Measurements from ENCODE around the gene PROX1. TPM values are rescaled to one million over a fixed set of nuclear protein-coding genes. Genes with fewer than 3 reads are reported as not detected.
A peak's percentile ranks its signal among the peaks of the same experiment; 100 is the strongest.

PROX1 gene
- total and polyA plus RNA-seq, 11 donors: 6.9 to 145 (median 64.4) TPM

- no peaks in the 10 kb centered on the region for H3K27me3 ChIP-seq
- H3K4me1 ChIP-seq: peaks cover 0 to 44% (median 11%) of the 10 kb centered on the region in 12 donors
- ATAC-seq (no peak), DNase-seq (no peak)
- no peaks in the 10 kb centered on the region for H3K9me3 ChIP-seq
- TF ChIP-seq POLR2A (IDR thresholded peaks at IDR 0.05): no peak
- TF ChIP-seq CTCF (IDR thresholded peaks at IDR 0.05): no peak
- no peak overlapping the region for H3K4me3 ChIP-seq
- intact Hi-C loops (cut with DNase I): no loop called here
- H3K27ac ChIP-seq: no peak overlapping the region
- peaks cover 0 to 5% (median 0%) of the 10 kb centered on the region in 9 donors for H3K36me3 ChIP-seq
- 88 to 92% (median 89%) methylated on average over 4 of the region's 4 CpGs for WGBS, 4 donors
These were observed 17.0 kb downstream of the PROX1 start for GRCh38 chr1:214004795-214005194.

DNA sequence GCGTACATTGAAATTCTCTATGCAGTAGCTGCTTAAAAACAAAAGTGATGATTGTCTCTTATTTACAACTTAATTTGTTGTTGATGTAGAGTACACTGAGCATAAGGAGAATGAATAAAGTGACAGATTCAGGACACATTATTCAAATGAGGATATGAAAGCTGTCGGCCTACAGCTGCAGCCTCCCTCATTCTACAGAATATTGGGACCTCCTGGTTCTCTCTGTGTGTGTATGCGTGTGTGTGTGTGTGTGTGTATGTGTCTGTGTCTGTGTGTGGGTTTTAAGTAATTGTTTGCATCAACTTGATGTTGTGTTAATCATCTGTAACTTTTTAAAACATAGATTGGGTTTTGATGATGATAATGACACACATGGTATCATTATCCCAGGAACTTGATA is 17.9 kb downstream of the PROX1 start:
- 84 to 88% (median 86%) methylated on average over 3 of the region's 3 CpGs for WGBS, 4 donors
- H3K36me3 ChIP-seq: peaks cover 0 to 5% (median 0%) of the 10 kb centered on the region in 9 donors
- no peaks in the 10 kb centered on the region for H3K9me3 ChIP-seq
- intact Hi-C loops (cut with DNase I): no loop called here
- no peak overlapping the region for H3K4me3 ChIP-seq
- H3K4me1 ChIP-seq: peaks cover 0 to 49% (median 11%) of the 10 kb centered on the region in 12 donors
- H3K27ac ChIP-seq: no peak overlapping the region
- TF ChIP-seq POLR2A (IDR thresholded peaks at IDR 0.05): no peak
- no peak for TF ChIP-seq CTCF (IDR thresholded peaks at IDR 0.05)
- ATAC-seq (no peak), DNase-seq (no peak)
- H3K27me3 ChIP-seq: no peaks in the 10 kb centered on the region

DNA sequence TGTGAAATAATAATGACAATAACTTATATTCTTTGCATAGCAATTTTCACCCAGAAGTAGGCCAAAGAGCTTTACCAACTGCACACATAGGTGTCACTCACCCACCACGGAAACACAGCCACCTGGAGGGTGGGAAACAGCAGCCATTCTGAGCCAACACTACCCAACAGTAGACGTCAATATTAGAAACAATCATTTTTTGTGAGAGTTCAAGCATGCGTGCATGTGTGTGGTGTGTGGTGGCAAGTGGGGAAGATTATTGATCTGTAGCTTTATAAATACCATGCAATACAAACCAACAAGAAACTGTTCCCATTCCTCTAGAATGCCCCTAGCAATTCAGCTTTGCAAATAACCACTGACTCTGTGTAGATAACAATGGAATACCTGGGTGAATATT is 19.1 kb downstream of the PROX1 start:
- WGBS, 4 donors: 61 to 79% (median 65%) methylated on average over 3 of the region's 3 CpGs
- peak overlapping the region in 1 of 12 donors; percentile 19 for H3K27ac ChIP-seq
- intact Hi-C loops (cut with DNase I): no loop called here

DNA sequence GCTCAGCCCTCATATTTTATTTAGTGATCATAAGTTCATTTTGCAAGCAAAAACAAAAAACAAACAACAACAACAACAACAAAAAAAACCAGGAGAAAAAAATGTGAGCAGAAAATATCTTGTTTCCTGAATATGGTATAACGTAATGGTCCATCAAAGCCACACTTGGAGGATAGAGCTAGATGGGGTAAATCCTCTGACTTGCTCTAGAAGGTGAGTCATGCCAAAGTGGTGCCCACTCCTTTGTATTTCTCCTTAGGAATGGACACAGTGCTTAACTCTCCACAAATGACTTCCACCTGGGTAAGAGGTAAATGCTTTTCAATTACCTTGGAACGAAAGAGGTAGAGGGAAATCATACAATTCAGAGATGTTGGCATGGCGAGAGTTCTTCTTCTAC is 20.6 kb downstream of the PROX1 start:
- Histone ChIP-seq H3K9me3 (no peaks in the 10 kb centered on the region), H3K27ac (peak overlapping the region in 1 of 12 donors; percentile 44), H3K4me1 (peaks cover 0 to 52% (median 9%) of the 10 kb centered on the region in 12 donors), H3K4me3 (no peak overlapping the region), H3K27me3 (no peaks in the 10 kb centered on the region), H3K36me3 (peaks cover 0 to 14% (median 2%) of the 10 kb centered on the region in 9 donors)
- DNase-seq (no peak), ATAC-seq (no peak)
- intact Hi-C loops (cut with DNase I): no loop called here
- no peak for TF ChIP-seq POLR2A (IDR thresholded peaks at IDR 0.05)
- TF ChIP-seq CTCF (IDR thresholded peaks at IDR 0.05): no peak
- WGBS, 4 donors: 74 to 93% (median 89%) methylated on average over 3 of the region's 3 CpGs

More for the DNA sequence above, 19.1 kb downstream of the PROX1 start:
- Histone ChIP-seq H3K4me1 (peaks cover 0 to 51% (median 11%) of the 10 kb centered on the region in 12 donors), H3K4me3 (no peak overlapping the region), H3K9me3 (no peaks in the 10 kb centered on the region), H3K36me3 (peaks cover 0 to 9% (median 0%) of the 10 kb centered on the region in 9 donors), H3K27me3 (no peaks in the 10 kb centered on the region)
- TF ChIP-seq CTCF (IDR thresholded peaks at IDR 0.05): no peak
- no peak for TF ChIP-seq POLR2A (IDR thresholded peaks at IDR 0.05)
- DNase-seq (no peak), ATAC-seq (no peak)
